Bronchial epithelial cell (primary cell): ENCODE results near the gene UBL4A. TPM values are rescaled to one million over a fixed set of nuclear protein-coding genes. Genes with fewer than 3 reads are reported as not detected.

Experiments
- DNase-seq: peaks from one replicate; pipeline ENCODE4 v3.0.0-alpha.2; 2010; ENCODE audit warnings: low read depth
- FAIRE-seq: peaks from 2 replicates; lab custom pipeline; 2011; peaks lifted over from hg19 to GRCh38; lab: Jason Lieb, UNC
- H3K27me3 ChIP-seq: 2 replicates; pipeline ENCODE4 v1.5.1; 2011; ENCODE audit warnings: low read length; ENCODE audit not compliant: control insufficient read depth, insufficient read depth
- H3K36me3 ChIP-seq: 2 replicates; pipeline ENCODE4 v1.5.1; 2011; ENCODE audit warnings: low read length; ENCODE audit not compliant: control insufficient read depth, insufficient read depth
- H3K4me3 ChIP-seq: 2 replicates; pipeline ENCODE4 v1.5.1; 2011; ENCODE audit warnings: mild to moderate bottlenecking, low read depth, low read length, control low read depth
- total RNA-seq: library from RNA; depleted of rRNA; stranded (reverse); fragments of >200 nt; gene quantifications from 2 replicates; pipeline ENCODE4 v1.2.1, GENCODE V29; 2014
- TF ChIP-seq, protein P1 (sequence below): IDR thresholded peaks from 2 replicates; pipeline ENCODE4 v1.5.1; 2011; ENCODE audit warnings: mild to moderate bottlenecking, moderate library complexity, low read length, control low read depth, inconsistent platforms; ENCODE audit not compliant: insufficient read depth, severe bottlenecking

UBL4A gene
- total RNA-seq, 1 donor from 2014 or later, result 59.2 TPM

- Histone ChIP-seq H3K27me3 (no peaks in the 10 kb centered on the region), H3K36me3 (peaks cover 3% of the 10 kb centered on the region), H3K4me3 (no peak overlapping the region)
- TF ChIP-seq, protein P1, sequence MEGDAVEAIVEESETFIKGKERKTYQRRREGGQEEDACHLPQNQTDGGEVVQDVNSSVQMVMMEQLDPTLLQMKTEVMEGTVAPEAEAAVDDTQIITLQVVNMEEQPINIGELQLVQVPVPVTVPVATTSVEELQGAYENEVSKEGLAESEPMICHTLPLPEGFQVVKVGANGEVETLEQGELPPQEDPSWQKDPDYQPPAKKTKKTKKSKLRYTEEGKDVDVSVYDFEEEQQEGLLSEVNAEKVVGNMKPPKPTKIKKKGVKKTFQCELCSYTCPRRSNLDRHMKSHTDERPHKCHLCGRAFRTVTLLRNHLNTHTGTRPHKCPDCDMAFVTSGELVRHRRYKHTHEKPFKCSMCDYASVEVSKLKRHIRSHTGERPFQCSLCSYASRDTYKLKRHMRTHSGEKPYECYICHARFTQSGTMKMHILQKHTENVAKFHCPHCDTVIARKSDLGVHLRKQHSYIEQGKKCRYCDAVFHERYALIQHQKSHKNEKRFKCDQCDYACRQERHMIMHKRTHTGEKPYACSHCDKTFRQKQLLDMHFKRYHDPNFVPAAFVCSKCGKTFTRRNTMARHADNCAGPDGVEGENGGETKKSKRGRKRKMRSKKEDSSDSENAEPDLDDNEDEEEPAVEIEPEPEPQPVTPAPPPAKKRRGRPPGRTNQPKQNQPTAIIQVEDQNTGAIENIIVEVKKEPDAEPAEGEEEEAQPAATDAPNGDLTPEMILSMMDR, result no peak
- DNase-seq, result no peak
- FAIRE-seq, result no peak
Observed at GRCh38 chrX:154512879-154513553, 26.6 kb upstream of the UBL4A start.

DNA sequence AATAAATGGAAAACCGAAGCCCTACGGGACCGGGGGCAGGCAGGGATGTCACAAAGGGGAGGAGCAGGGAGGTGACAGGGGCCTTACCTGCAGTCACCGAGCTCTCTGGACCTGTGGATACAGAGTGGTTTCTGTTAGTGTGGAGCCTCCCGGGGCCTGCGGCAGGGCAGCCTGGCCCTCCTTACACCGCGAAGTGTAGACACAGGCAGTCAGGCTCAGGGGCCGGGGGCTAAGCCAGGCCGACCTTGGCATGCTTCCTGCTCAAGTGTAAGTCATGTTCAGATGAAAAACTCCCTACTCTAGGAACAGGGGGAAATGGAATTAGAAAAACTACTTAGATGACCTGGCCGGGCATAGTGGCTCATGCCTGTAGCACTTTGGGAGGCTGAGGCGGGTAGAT is 25.3 kb upstream of the UBL4A start:
- H3K4me3 ChIP-seq, result no peak overlapping the region
- TF ChIP-seq, protein P1, result no peak
- peaks cover 3% of the 10 kb centered on the region for H3K36me3 ChIP-seq
- FAIRE-seq, result no peak
- H3K27me3 ChIP-seq, result no peaks in the 10 kb centered on the region
- DNase-seq, result no peak

DNA sequence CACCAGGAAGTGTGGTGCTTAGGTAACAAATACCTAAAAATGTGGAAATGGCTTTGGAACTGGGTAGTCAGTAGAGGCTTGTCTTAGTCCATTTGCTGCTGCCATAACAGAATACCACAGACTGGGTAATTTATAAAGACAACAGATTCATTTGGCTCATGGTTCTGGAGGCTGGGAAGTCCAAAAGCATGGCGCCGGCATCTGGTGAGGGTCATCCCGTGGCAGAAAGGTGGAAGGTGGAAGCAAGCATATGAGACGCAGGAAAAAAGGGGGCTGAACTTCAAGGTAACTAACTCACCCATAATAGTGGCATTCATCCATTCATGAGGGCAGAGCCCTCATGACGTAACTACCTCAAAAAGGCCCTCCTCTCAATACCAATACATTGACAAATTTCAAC is 23.0 kb upstream of the UBL4A start:
- peaks cover 3% of the 10 kb centered on the region for H3K36me3 ChIP-seq
- FAIRE-seq, result no peak
- TF ChIP-seq, protein P1, result no peak

GRCh38 chrX:154508384-154508745 is 21.9 kb upstream of the UBL4A start:
- Histone ChIP-seq H3K27me3 (no peaks in the 10 kb centered on the region), H3K36me3 (peaks cover 3% of the 10 kb centered on the region), H3K4me3 (no peak overlapping the region)
- no peak for DNase-seq
- TF ChIP-seq, protein P1, result no peak
- no peak for FAIRE-seq

More for the DNA sequence above, 23.0 kb upstream of the UBL4A start:
- DNase-seq, result no peak
- Histone ChIP-seq H3K4me3 (no peak overlapping the region), H3K27me3 (no peaks in the 10 kb centered on the region)

DNA sequence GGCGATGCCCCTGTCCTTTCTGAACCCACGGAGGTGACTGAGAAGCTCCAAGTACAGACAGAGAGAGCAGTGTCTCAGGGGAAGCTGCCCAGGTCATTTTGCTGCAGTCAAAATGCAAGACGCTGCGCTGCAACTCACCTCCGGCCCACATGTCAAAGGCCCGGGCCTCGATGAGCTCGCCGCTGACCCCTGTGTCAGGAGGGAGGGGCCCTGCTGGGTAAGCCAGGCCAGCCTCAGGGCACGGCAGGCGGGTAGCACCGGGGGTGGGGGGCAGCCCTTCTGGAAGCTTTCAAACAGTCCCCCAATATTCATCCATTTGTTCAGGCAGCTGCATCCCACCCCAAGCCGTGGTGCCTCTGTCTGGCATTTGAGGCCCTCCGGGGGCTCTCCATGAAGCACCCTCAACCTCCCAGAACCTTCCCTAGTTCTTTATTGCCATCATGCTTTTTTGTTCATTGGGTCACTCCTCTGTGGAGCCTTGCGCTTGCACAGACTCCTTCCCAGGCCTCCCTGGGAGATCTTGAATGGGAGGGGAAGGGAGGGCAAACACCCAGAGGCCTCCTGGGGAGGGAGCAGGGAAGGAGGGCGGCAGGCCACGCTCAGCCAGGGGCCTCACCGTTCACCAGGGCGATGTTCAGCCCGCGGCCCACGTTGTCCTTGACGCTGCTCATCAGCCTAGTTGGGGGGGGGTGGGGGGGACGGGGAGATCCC is 21.4 kb upstream of the UBL4A start:
- no peak for FAIRE-seq
- TF ChIP-seq, protein P1, result no peak
- DNase-seq, result no peak
- Histone ChIP-seq H3K36me3 (peaks cover 3% of the 10 kb centered on the region), H3K4me3 (no peak overlapping the region), H3K27me3 (no peaks in the 10 kb centered on the region)
